ENCODE data around the gene SCN4A.

SCN4A gene

GRCh38 chr17:64005734-64006167 lies 33.0 kb upstream of the SCN4A start:
- TF ChIP-seq, protein P1, sequence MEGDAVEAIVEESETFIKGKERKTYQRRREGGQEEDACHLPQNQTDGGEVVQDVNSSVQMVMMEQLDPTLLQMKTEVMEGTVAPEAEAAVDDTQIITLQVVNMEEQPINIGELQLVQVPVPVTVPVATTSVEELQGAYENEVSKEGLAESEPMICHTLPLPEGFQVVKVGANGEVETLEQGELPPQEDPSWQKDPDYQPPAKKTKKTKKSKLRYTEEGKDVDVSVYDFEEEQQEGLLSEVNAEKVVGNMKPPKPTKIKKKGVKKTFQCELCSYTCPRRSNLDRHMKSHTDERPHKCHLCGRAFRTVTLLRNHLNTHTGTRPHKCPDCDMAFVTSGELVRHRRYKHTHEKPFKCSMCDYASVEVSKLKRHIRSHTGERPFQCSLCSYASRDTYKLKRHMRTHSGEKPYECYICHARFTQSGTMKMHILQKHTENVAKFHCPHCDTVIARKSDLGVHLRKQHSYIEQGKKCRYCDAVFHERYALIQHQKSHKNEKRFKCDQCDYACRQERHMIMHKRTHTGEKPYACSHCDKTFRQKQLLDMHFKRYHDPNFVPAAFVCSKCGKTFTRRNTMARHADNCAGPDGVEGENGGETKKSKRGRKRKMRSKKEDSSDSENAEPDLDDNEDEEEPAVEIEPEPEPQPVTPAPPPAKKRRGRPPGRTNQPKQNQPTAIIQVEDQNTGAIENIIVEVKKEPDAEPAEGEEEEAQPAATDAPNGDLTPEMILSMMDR (conservative IDR thresholded peaks at IDR 0.05; ENCODE audit: control insufficient read depth, insufficient read depth, low read depth, low read length), result no peak
- H3K4me3 ChIP-seq (ENCODE audit: control insufficient read depth, low read depth, low read length), result no peak overlapping the region
- no peak for DNase-seq (ENCODE audit: low read depth)

GRCh38 chr17:64004903-64005733 lies 32.4 kb upstream of the SCN4A start:
- TF ChIP-seq, protein P1 (conservative IDR thresholded peaks at IDR 0.05; ENCODE audit: control insufficient read depth, insufficient read depth, low read depth, low read length), result no peak
- H3K4me3 ChIP-seq (ENCODE audit: control insufficient read depth, low read depth, low read length), result no peak overlapping the region
- no peak for DNase-seq (ENCODE audit: low read depth)

GRCh38 chr17:64004218-64004770 lies 31.6 kb upstream of the SCN4A start:
- H3K4me3 ChIP-seq (ENCODE audit: control insufficient read depth, low read depth, low read length), result no peak overlapping the region
- TF ChIP-seq, protein P1 (conservative IDR thresholded peaks at IDR 0.05; ENCODE audit: control insufficient read depth, insufficient read depth, low read depth, low read length), result no peak
- DNase-seq (ENCODE audit: low read depth), result no peak

- no peak for DNase-seq (ENCODE audit: low read depth)
- TF ChIP-seq, protein P1 (conservative IDR thresholded peaks at IDR 0.05; ENCODE audit: control insufficient read depth, insufficient read depth, low read depth, low read length), result no peak
- H3K4me3 ChIP-seq (ENCODE audit: control insufficient read depth, low read depth, low read length), result no peak overlapping the region
These were observed 30.9 kb upstream of the SCN4A start for GRCh38 chr17:64003526-64004121.

DNA sequence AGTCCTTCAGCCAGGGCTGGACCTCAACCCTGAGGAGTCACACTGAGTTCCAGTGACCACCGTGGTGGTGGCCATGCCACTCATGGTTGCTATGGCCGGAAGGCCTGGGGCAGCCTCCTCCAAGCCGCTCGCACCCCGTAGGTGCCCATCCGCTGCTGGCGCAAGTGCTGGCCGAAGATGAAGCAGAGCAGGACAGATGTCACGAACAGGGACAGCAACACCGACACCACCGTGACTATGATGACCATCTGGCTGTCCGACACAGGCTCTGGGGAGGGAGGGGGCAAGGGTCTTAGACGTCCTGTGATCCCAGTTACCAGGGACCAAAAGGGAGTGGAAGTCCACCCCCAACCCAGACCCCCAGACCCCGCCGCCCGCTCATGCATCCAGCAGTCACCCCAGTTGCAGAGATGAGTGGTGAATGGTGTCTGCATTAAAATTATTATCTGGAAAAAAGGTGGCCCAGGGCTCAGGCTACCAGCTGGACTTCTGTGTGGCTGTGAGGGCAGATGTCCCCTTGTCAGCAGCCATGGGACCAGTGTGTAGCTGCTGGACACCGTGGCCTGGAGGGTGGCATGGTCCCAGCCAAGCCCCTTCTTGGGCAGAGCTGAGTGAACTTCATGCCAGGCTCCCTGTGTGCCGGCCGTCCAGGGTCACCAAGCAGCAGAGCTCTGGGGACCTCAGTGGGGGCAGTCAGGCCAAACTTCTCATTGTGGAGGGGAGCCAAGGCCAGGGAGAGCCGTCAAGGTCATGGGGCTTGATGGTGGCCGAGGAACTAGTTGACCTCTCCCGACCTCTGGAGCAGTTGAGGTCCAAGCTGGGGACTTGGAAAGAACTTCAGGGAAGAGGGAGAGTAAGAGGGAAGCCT lies 30.2 kb upstream of the SCN4A start:
- no peak overlapping the region for H3K4me3 ChIP-seq (ENCODE audit: control insufficient read depth, low read depth, low read length)
- DNase-seq (ENCODE audit: low read depth), result no peak
- TF ChIP-seq, protein P1 (conservative IDR thresholded peaks at IDR 0.05; ENCODE audit: control insufficient read depth, insufficient read depth, low read depth, low read length), result no peak

Data from fibroblast of mammary gland (primary cell).